HCT116 (cell line): ENCODE measurements around the gene C6orf132. TPM values are rescaled to one million over a fixed set of nuclear protein-coding genes. Genes with fewer than 3 reads are reported as not detected.

Experiments used
- ATAC-seq: fragments of 200-7000 bp; cut with Tn5 transposase; 2 replicates; pipeline ENCODE4 v1.9.1; 2020; ENCODE audit warnings: mild to moderate bottlenecking, moderate library complexity
- BruUV-seq: library from RNA; stranded (reverse); fragments of 400-500 nt; replicated peaks from 2 replicates; lab custom pipeline; 2021; lab: Mats Ljungman, UMichigan
- CTCF ChIA-PET: fragments of 300-600 bp; sonication (Branson Sonifier 250); formaldehyde crosslinking; loops from one replicate; lab custom pipeline; 2021; ENCODE audit warnings: antibody characterized with exemption; lab: Charles Lee
- POLR2A ChIA-PET: fragments of 300-600, 350-600 bp; sonication (Branson Sonifier 250); formaldehyde crosslinking; loops from one replicate; lab custom pipeline; 2021; ENCODE audit warnings: antibody characterized with exemption; lab: Charles Lee
- RAD21 ChIA-PET, 2 experiments: fragments of 300-600 bp; sonication (Branson Sonifier 250); formaldehyde crosslinking; loops; one replicate each; lab custom pipeline; 2023; ENCODE audit warnings: low total read pairs in 2 of 2; ENCODE audit not compliant: uncharacterized antibody in 2 of 2, unreplicated experiment in 2 of 2, low non-redundant PET in 1 of 2; lab: Charles Lee
- DNase-seq: peaks from one replicate; pipeline ENCODE4 v3.0.0-alpha.2; 2010; ENCODE audit warnings: low read depth, low spot score
- H2AFZ ChIP-seq: fragments of 200-600 bp; shearing (Covaris generic), sonication (generic); 2 replicates; pipeline ENCODE4 v1.6.1; 2017; ENCODE audit warnings: low read depth, mixed run types, mixed read lengths, antibody characterized with exemption, low read length; ENCODE audit not compliant: poor library complexity, severe bottlenecking
- H3K27ac ChIP-seq: 2 replicates; pipeline ENCODE4 v1.5.1; 2012; ENCODE audit warnings: low read depth, low read length
- H3K27me3 ChIP-seq: fragments of 200-600 bp; sonication (generic); 2 replicates; pipeline ENCODE4 v1.6.1; 2016; ENCODE audit warnings: mixed run types, low read length, mixed read lengths; ENCODE audit not compliant: insufficient read depth
- H3K36me3 ChIP-seq, 2 experiments: fragments of 200-500 bp in 1 of 2; fragments of 200-600 bp in 1 of 2; sonication (Bioruptor generic) in 1 of 2; sonication (generic) in 1 of 2; 2 replicates each; pipeline versions ENCODE4 v1.5.1 to v1.6.1; 2014 to 2016; ENCODE audit warnings: low read length in 2 of 2, inconsistent platforms in 1 of 2, mixed read lengths in 1 of 2, mixed run types in 1 of 2; ENCODE audit not compliant: insufficient read depth in 2 of 2, control insufficient read depth in 1 of 2
- H3K4me1 ChIP-seq, 2 experiments: fragments of 200-600 bp in 1 of 2; sonication (generic) in 1 of 2; 2 replicates each; pipeline versions ENCODE4 v1.5.1 to v1.6.1; 2012 to 2017; ENCODE audit warnings: low read length in 2 of 2, inconsistent platforms in 1 of 2, mild to moderate bottlenecking in 1 of 2, mixed read lengths in 1 of 2, mixed run types in 1 of 2, moderate library complexity in 1 of 2; ENCODE audit not compliant: insufficient read depth in 2 of 2, control insufficient read depth in 1 of 2
- H3K4me2 ChIP-seq: fragments of 200-600 bp; sonication (generic); 2 replicates; pipeline ENCODE4 v1.6.1; 2017; ENCODE audit warnings: mixed run types, low read length, mixed read lengths
- H3K4me3 ChIP-seq, 2 experiments: fragments of 200-600 bp in 1 of 2; sonication (generic) in 1 of 2; replicated peaks in 1 of 2; 2 replicates each; pipeline ENCODE4 v1.5.1; 2011 to 2016; ENCODE audit warnings: low read length in 2 of 2, control low read depth in 1 of 2, low read depth in 1 of 2, mild to moderate bottlenecking in 1 of 2, mixed read lengths in 1 of 2, mixed run types in 1 of 2
- H3K79me2 ChIP-seq: fragments of 200-600 bp; sonication (generic); 2 replicates; pipeline ENCODE4 v1.6.1; 2017; ENCODE audit warnings: mild to moderate bottlenecking, mixed run types, low read length, moderate library complexity, mixed read lengths; ENCODE audit not compliant: insufficient read depth
- H3K9ac ChIP-seq: fragments of 200-600 bp; sonication (generic); 2 replicates; pipeline ENCODE4 v1.6.1; 2016; ENCODE audit warnings: low read length, mixed read lengths
- H3K9me2 ChIP-seq: fragments of 200-600 bp; sonication (generic), shearing (Covaris generic); 2 replicates; pipeline ENCODE4 v1.6.1; 2017; ENCODE audit warnings: mixed run types, mild to moderate bottlenecking, moderate library complexity; ENCODE audit not compliant: insufficient read depth
- H3K9me3 ChIP-seq, 2 experiments: fragments of 200-500 bp in 1 of 2; fragments of 200-600 bp in 1 of 2; sonication (Bioruptor generic) in 1 of 2; sonication (generic) in 1 of 2; 2 replicates each; pipeline ENCODE4 v1.6.1; 2014 to 2017; ENCODE audit warnings: low read length in 2 of 2, mixed read lengths in 2 of 2, inconsistent platforms in 1 of 2, low read depth in 1 of 2, mild to moderate bottlenecking in 1 of 2, mixed run types in 1 of 2, moderate library complexity in 1 of 2; ENCODE audit not compliant: control insufficient read depth in 1 of 2, insufficient read depth in 1 of 2
- H4K20me1 ChIP-seq: fragments of 200-600 bp; sonication (generic), shearing (Covaris generic); 2 replicates; pipeline ENCODE4 v1.6.1; 2017; ENCODE audit warnings: mixed run types, mild to moderate bottlenecking, moderate library complexity; ENCODE audit not compliant: insufficient read depth
- CEBPB ChIP-seq: IDR thresholded peaks from 2 replicates; pipeline ENCODE4 v1.6.1; 2012; ENCODE audit warnings: low read depth
- EGR1 ChIP-seq: IDR thresholded peaks from 2 replicates; pipeline ENCODE4 v1.6.1; 2012; ENCODE audit warnings: low read depth
- ELF1 ChIP-seq: IDR thresholded peaks from 2 replicates; pipeline ENCODE4 v1.6.1; 2012; ENCODE audit warnings: low read depth, borderline replicate concordance
- EZH2 ChIP-seq: fragments of 200-600 bp; sonication (generic); IDR thresholded peaks from 2 replicates; pipeline ENCODE4 v1.6.1; 2017; ENCODE audit warnings: antibody characterized with exemption, mixed run types
- FOSL1 ChIP-seq: IDR thresholded peaks from 2 replicates; pipeline ENCODE4 v1.6.1; 2012; ENCODE audit warnings: low read depth
- JUND ChIP-seq: IDR thresholded peaks from 2 replicates; pipeline ENCODE4 v1.6.1; 2012
- MAX ChIP-seq: IDR thresholded peaks from 2 replicates; pipeline ENCODE4 v1.6.1; 2012
- POLR2A ChIP-seq: IDR thresholded peaks from 2 replicates; pipeline ENCODE4 v1.7.0; 2011; ENCODE audit warnings: borderline replicate concordance; ENCODE audit not compliant: insufficient read depth, insufficient read length; ENCODE audit errors: extremely low read depth
- POLR2AphosphoS5 ChIP-seq: IDR thresholded peaks from 2 replicates; pipeline ENCODE4 v1.6.1; 2011; ENCODE audit warnings: mild to moderate bottlenecking, low read depth, low read length, moderate library complexity
- RAD21 ChIP-seq: IDR thresholded peaks from 2 replicates; pipeline ENCODE4 v1.6.1; 2012; ENCODE audit warnings: low read depth, mild to moderate bottlenecking
- SIN3A ChIP-seq: IDR thresholded peaks from 2 replicates; pipeline ENCODE4 v1.6.1; 2012; ENCODE audit warnings: low read depth
- SP1 ChIP-seq: IDR thresholded peaks from 2 replicates; pipeline ENCODE4 v1.6.1; 2012; ENCODE audit warnings: low read depth
- TCF7L2 ChIP-seq: IDR thresholded peaks from 2 replicates; pipeline ENCODE4 v1.7.0; 2011; ENCODE audit warnings: borderline replicate concordance, inconsistent platforms; ENCODE audit not compliant: insufficient read depth, insufficient read length; ENCODE audit errors: extremely low read depth
- YY1 ChIP-seq: IDR thresholded peaks from 2 replicates; pipeline ENCODE4 v1.6.1; 2011; ENCODE audit warnings: low read length, low read depth, moderate library complexity, mild to moderate bottlenecking; ENCODE audit not compliant: insufficient replicate concordance; ENCODE audit errors: extremely low read depth
- ZFX ChIP-seq: fragments of 450-650 bp; IDR thresholded peaks from 2 replicates; pipeline ENCODE4 v1.6.1; 2017
- intact Hi-C: fragments of 100-400 bp; cut with micrococcal nuclease; formaldehyde crosslinking; loops from 2 replicates; pipeline ENCODE4 v1.10.0; 2022
- total RNA-seq: library from RNA; stranded (reverse); gene quantifications from one replicate; pipeline ENCODE4 v1.2.1, GENCODE V29; 2021; ENCODE audit not compliant: unreplicated experiment
- TF ChIP-seq, protein P1 (sequence below), 3 experiments: fragments of 200-600 bp in 1 of 3; sonication (generic) in 1 of 3; IDR thresholded peaks in 2 of 3; conservative IDR thresholded peaks in 1 of 3; 2 replicates each; pipeline ENCODE4 v1.5.1; 2012 to 2017; ENCODE audit warnings: low read depth in 2 of 3, low read length in 2 of 3, antibody characterized with exemption in 1 of 3, borderline replicate concordance in 1 of 3, control low read depth in 1 of 3, mild to moderate bottlenecking in 1 of 3, mixed read lengths in 1 of 3, mixed run types in 1 of 3, moderate library complexity in 1 of 3; ENCODE audit not compliant: insufficient read depth in 1 of 3

C6orf132 gene
- total RNA-seq, 1 experiment from 2014 or later: 18.9 TPM

- BruUV-seq: no TSS peak
- peak overlapping the region; percentile 32; the same call in 1 of the 2 replicates for H3K9ac ChIP-seq
These were observed 24.2 kb upstream of the C6orf132 start for GRCh38 chr6:42166444-42167141.

More at GRCh38 chr6:42166444-42167141, 24.2 kb upstream of the C6orf132 start:
- Histone ChIP-seq H3K36me3 (no peaks in the 10 kb centered on the region), H3K27me3 (no peaks in the 10 kb centered on the region), H3K4me1 (peaks cover 3 to 13% of the 10 kb centered on the region in 2 experiments; a peak in 3 of 4 replicates), H2AFZ (peak overlapping the region; percentile 89), H4K20me1 (no peaks in the 10 kb centered on the region), H3K79me2 (no peaks in the 10 kb centered on the region), H3K4me2 (peak overlapping the region; percentile 69), H3K9me3 (no peaks in the 10 kb centered on the region), H3K9me2 (no peaks in the 10 kb centered on the region), H3K27ac (peak overlapping the region; percentile 31; the same call in 1 of the 2 replicates), H3K4me3 (no peak overlapping the region)
- POLR2A ChIA-PET: no interaction called here
- RAD21 ChIA-PET: interaction anchor here (0.7 to 1.5 kb wide), 5 partner anchors 24 to 381 kb away, joined by 3 read pairs; partner anchors contain the start of gene C6orf132 (in 1 of the 2)
- peak; percentile 63 for DNase-seq
- no peak for TF ChIP-seq CEBPB
- TF ChIP-seq RAD21: peak; percentile 94
- TF ChIP-seq FOSL1: no peak
- TF ChIP-seq YY1: no peak
- TF ChIP-seq ELF1: no peak; the same call in 1 of the 2 replicates
- no peak for TF ChIP-seq MAX
- no peak for TF ChIP-seq ZFX
- no peak for TF ChIP-seq SP1
- TF ChIP-seq EGR1: no peak
- no peak for TF ChIP-seq SIN3A
- no peak for TF ChIP-seq JUND
- TF ChIP-seq POLR2AphosphoS5: peak; percentile 19; the same call in 1 of the 2 replicates
- no peak for TF ChIP-seq POLR2A
- TF ChIP-seq, protein P1, sequence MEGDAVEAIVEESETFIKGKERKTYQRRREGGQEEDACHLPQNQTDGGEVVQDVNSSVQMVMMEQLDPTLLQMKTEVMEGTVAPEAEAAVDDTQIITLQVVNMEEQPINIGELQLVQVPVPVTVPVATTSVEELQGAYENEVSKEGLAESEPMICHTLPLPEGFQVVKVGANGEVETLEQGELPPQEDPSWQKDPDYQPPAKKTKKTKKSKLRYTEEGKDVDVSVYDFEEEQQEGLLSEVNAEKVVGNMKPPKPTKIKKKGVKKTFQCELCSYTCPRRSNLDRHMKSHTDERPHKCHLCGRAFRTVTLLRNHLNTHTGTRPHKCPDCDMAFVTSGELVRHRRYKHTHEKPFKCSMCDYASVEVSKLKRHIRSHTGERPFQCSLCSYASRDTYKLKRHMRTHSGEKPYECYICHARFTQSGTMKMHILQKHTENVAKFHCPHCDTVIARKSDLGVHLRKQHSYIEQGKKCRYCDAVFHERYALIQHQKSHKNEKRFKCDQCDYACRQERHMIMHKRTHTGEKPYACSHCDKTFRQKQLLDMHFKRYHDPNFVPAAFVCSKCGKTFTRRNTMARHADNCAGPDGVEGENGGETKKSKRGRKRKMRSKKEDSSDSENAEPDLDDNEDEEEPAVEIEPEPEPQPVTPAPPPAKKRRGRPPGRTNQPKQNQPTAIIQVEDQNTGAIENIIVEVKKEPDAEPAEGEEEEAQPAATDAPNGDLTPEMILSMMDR (IDR thresholded peaks at IDR 0.05 in 2 of 3, conservative IDR thresholded peaks at IDR 0.05 in 1 of 3; ENCODE audit: borderline replicate concordance in 1 of 3, insufficient read depth in 1 of 3, low read depth in 2 of 3, low read length in 2 of 3): peak; percentile 90 to 98 (median 98)
- no peak for TF ChIP-seq EZH2
- TF ChIP-seq TCF7L2: no peak
- intact Hi-C loops: loop anchor here (1.0 to 10.0 kb wide), 5 partner anchors 48 to 732 kb away; partner anchors contain the start of genes PRICKLE4 and TOMM6
- CTCF ChIA-PET: interaction anchor here (0.7 to 1.7 kb wide), 4 partner anchors 48 to 90 kb away, joined by 3 to 5 read pairs (median 4); no protein-coding TSS in a partner anchor
- peak; percentile 93 for ATAC-seq
